Fibroblast of lung (primary cell): ENCODE data around the gene TMEM240. TPM values are rescaled to one million over a fixed set of nuclear protein-coding genes. Genes with fewer than 3 reads are reported as not detected.

Experiments
- DNase-seq, 2 donors: peaks; one replicate each; pipeline versions ENCODE4 v3.0.0 to v3.0.0-alpha.2; 2010; ENCODE audit warnings: low read depth in 2 of 2
- H2AFZ ChIP-seq: 2 replicates; pipeline ENCODE4 v1.5.1; 2012; ENCODE audit warnings: low read length, control low read depth, inconsistent platforms
- H3K27ac ChIP-seq: 2 replicates; pipeline ENCODE4 v1.5.1; 2011; ENCODE audit warnings: low read length, control low read depth; ENCODE audit not compliant: insufficient read depth
- H3K27me3 ChIP-seq: 2 replicates; pipeline ENCODE4 v1.5.1; 2011; ENCODE audit warnings: mild to moderate bottlenecking, low read length; ENCODE audit not compliant: control insufficient read depth, insufficient read depth
- H3K36me3 ChIP-seq: 2 replicates; pipeline ENCODE4 v1.5.1; 2011; ENCODE audit warnings: low read length; ENCODE audit not compliant: control insufficient read depth, insufficient read depth
- H3K4me1 ChIP-seq: 2 replicates; pipeline ENCODE4 v1.5.1; 2011; ENCODE audit warnings: low read length; ENCODE audit not compliant: control insufficient read depth, insufficient read depth; ENCODE audit errors: extremely low read depth
- H3K4me2 ChIP-seq: 2 replicates; pipeline ENCODE4 v1.5.1; 2011; ENCODE audit warnings: low read length, control low read depth; ENCODE audit not compliant: insufficient read depth; ENCODE audit errors: extremely low read depth
- H3K4me3 ChIP-seq, 4 experiments: fragments of 200-600 bp in 1 of 4; sonication (generic) in 1 of 4; replicated peaks in 1 of 4; 2 replicates each; pipeline ENCODE4 v1.5.1; 2011 to 2016; ENCODE audit warnings: low read length in 4 of 4, low read depth in 3 of 4, mild to moderate bottlenecking in 3 of 4, control low read depth in 2 of 4, inconsistent platforms in 1 of 4, mixed read lengths in 1 of 4; ENCODE audit not compliant: insufficient read depth in 1 of 4; ENCODE audit errors: control extremely low read depth in 1 of 4
- H3K79me2 ChIP-seq: 2 replicates; pipeline ENCODE4 v1.5.1; 2012; ENCODE audit warnings: mild to moderate bottlenecking, low read length, inconsistent platforms; ENCODE audit not compliant: control insufficient read depth, insufficient read depth
- H3K9ac ChIP-seq: 2 replicates; pipeline ENCODE4 v1.5.1; 2011; ENCODE audit warnings: mild to moderate bottlenecking, low read length, control low read depth; ENCODE audit not compliant: insufficient read depth
- H3K9me3 ChIP-seq: 2 replicates; pipeline ENCODE4 v1.5.1; 2012; ENCODE audit warnings: low read depth, low read length; ENCODE audit not compliant: control insufficient read depth, insufficient read depth
- H4K20me1 ChIP-seq: 2 replicates; pipeline ENCODE4 v1.5.1; 2011; ENCODE audit warnings: low read length; ENCODE audit not compliant: control insufficient read depth, insufficient read depth; ENCODE audit errors: extremely low read depth
- EZH2 ChIP-seq: IDR thresholded peaks from 2 replicates; pipeline ENCODE4 v1.5.1; 2012; ENCODE audit warnings: low read length, control low read depth, mild to moderate bottlenecking; ENCODE audit errors: missing control alignments
- polyA plus RNA-seq, 2 donors: library from polyadenylated mRNA; depleted of rRNA in 1 of 2; stranded (reverse) in 1 of 2; unstranded in 1 of 2; fragments of >200 nt; gene quantifications; 2 replicates each; pipeline ENCODE4 v1.2.1, GENCODE V29; 2011 to 2012; ENCODE audit warnings: missing spikeins in 1 of 2
- total RNA-seq: library from RNA; depleted of rRNA; stranded (reverse); fragments of >200 nt; gene quantifications from 2 replicates; pipeline ENCODE4 v1.2.1, GENCODE V29; 2014
- TF ChIP-seq, protein P1 (sequence below), 2 donors: IDR thresholded peaks in 1 of 2; conservative IDR thresholded peaks in 1 of 2; 1 replicate in 1 of 2; 2 replicates in 1 of 2; pipeline ENCODE4 v1.5.1; 2011 to 2012; ENCODE audit warnings: low read length in 2 of 2, control low read depth in 1 of 2, inconsistent platforms in 1 of 2, low read depth in 1 of 2, mild to moderate bottlenecking in 1 of 2

TMEM240 gene
- total and polyA plus RNA-seq, 2 donors (not counting 1 experiment from before 2014, with no cell fraction given): 1.4 to 5.4 TPM

DNA sequence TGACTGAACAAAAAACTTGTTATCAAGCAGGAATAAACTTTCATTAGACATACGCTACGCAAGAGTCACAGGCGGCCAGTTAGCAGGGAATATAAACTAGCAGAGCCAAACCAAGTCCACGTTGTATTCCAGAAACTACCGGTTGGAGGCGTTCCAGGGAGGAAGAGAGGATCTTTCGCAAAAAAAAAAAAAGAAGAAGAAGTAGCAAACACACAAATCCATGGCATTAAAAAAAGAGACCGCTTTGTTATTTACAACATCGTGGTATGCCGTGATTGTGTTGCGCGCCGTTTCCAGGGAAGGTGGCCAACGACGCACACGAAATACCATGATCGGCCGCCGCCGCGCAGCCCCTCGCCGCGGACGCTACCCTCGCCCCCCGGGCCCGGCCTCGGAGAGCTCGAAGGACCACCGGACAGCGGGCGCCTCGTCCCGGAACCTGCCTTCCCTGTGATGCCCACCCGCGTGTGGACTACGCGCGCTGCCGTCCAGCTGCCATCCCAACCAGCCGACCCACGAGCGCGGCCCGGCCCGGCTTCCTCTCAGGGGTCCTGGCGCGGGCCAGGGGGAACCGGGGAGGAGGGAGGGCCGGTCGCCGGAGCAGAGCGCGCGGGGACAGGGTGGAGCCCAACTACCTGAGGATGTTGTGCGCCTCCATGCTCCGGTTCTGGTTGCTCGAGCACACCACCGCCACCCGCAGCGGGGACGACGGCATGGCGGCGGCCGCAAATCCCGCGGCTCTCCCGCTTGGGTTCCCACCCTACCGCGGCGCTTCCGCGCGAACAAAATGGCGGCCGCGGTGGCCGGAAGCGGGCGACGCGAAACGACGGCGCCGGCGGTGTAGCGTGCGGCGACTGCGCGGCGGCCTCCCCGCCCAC is 33.7 kb upstream of the TMEM240 start:
- Histone ChIP-seq H3K27me3 (peaks cover 5% of the 10 kb centered on the region), H3K4me1 (peaks cover 6% of the 10 kb centered on the region), H3K79me2 (peaks cover 52% of the 10 kb centered on the region), H3K9me3 (no peaks in the 10 kb centered on the region), H4K20me1 (no peaks in the 10 kb centered on the region), H3K27ac (peak overlapping the region; percentile 98), H3K4me3 (peak overlapping the region; percentile 83 to 97 (median 90)), H3K36me3 (peaks cover 1% of the 10 kb centered on the region), H3K9ac (peak overlapping the region; percentile 100), H3K4me2 (peak overlapping the region; percentile 95), H2AFZ (no peak overlapping the region)
- peak; percentile 62 to 69 for DNase-seq
- TF ChIP-seq, protein P1, sequence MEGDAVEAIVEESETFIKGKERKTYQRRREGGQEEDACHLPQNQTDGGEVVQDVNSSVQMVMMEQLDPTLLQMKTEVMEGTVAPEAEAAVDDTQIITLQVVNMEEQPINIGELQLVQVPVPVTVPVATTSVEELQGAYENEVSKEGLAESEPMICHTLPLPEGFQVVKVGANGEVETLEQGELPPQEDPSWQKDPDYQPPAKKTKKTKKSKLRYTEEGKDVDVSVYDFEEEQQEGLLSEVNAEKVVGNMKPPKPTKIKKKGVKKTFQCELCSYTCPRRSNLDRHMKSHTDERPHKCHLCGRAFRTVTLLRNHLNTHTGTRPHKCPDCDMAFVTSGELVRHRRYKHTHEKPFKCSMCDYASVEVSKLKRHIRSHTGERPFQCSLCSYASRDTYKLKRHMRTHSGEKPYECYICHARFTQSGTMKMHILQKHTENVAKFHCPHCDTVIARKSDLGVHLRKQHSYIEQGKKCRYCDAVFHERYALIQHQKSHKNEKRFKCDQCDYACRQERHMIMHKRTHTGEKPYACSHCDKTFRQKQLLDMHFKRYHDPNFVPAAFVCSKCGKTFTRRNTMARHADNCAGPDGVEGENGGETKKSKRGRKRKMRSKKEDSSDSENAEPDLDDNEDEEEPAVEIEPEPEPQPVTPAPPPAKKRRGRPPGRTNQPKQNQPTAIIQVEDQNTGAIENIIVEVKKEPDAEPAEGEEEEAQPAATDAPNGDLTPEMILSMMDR (conservative IDR thresholded peaks at IDR 0.05 in 1 of 2, IDR thresholded peaks at IDR 0.05 in 1 of 2; ENCODE audit: low read depth in 1 of 2, low read length in 2 of 2): peak in 1 of 2 donors; percentile 21
- TF ChIP-seq EZH2: no peak

DNA sequence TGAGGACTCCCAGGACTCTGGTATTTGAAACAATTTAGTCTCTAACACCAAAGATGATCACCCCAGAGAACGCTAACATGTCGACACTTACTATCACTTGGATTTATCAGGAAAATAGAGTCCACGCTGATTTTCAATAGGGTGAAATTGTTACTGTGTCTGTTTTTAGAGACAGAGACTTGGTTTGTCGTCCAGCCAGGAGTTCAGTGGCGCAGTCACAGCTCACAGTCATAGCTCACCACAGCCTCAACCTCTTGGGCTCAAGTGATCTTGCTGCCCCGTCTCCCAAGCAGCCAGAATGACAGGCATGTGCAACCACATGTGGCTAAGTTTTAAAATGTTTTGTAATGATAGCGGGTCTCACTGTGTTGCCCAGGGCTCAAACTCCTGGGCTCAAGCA is 28.9 kb upstream of the TMEM240 start:
- peaks cover 1% of the 10 kb centered on the region for H4K20me1 ChIP-seq
- peak overlapping the region; percentile 5 for H3K27ac ChIP-seq
- peaks cover 97% of the 10 kb centered on the region for H3K79me2 ChIP-seq
- no peak overlapping the region for H3K4me3 ChIP-seq
- H2AFZ ChIP-seq: no peak overlapping the region
- H3K9ac ChIP-seq: no peak overlapping the region
- no peaks in the 10 kb centered on the region for H3K9me3 ChIP-seq
- H3K4me2 ChIP-seq: no peak overlapping the region
- peaks cover 7% of the 10 kb centered on the region for H3K4me1 ChIP-seq
- H3K27me3 ChIP-seq: no peaks in the 10 kb centered on the region
- peaks cover 8% of the 10 kb centered on the region for H3K36me3 ChIP-seq
- DNase-seq: no peak
- no peak for TF ChIP-seq EZH2
- TF ChIP-seq, protein P1 (conservative IDR thresholded peaks at IDR 0.05 in 1 of 2, IDR thresholded peaks at IDR 0.05 in 1 of 2; ENCODE audit: low read depth in 1 of 2, low read length in 2 of 2): no peak

DNA sequence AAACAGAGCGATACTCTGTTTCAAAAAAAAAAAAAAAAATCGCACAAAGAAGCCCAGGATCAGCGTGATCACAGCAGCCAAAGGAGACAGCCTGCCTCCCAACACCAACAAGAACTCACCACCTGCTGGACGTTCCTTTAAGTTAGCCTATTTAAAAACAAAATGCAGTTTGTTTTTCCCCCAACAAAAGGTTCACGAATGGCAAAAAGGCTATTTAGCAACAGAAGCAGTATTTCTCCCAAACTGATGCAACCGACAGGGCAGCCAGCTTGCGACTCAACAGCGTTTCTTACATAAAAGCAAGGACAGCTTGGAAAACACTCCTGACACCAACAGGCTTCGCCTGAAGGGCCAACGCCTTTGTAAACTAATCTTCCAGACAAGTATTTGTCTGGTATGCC is 27.5 kb upstream of the TMEM240 start:
- Histone ChIP-seq H2AFZ (no peak overlapping the region), H3K4me2 (no peak overlapping the region), H3K79me2 (peaks cover 90% of the 10 kb centered on the region), H4K20me1 (peaks cover 1% of the 10 kb centered on the region), H3K4me3 (no peak overlapping the region), H3K9ac (no peak overlapping the region), H3K27ac (peak overlapping the region; percentile 41), H3K36me3 (peaks cover 12% of the 10 kb centered on the region), H3K9me3 (no peaks in the 10 kb centered on the region), H3K4me1 (peaks cover 8% of the 10 kb centered on the region), H3K27me3 (no peaks in the 10 kb centered on the region)
- no peak for TF ChIP-seq EZH2
- TF ChIP-seq, protein P1 (conservative IDR thresholded peaks at IDR 0.05 in 1 of 2, IDR thresholded peaks at IDR 0.05 in 1 of 2; ENCODE audit: low read depth in 1 of 2, low read length in 2 of 2): no peak
- DNase-seq: peak in 1 of 2 donors; percentile 48
